Ovary (tissue), 9 donors: ENCODE data around the gene ABLIM1. TPM values are rescaled to one million over a fixed set of nuclear protein-coding genes. Genes with fewer than 3 reads are reported as not detected.

Source experiments
- DNase-seq, 5 donors: peaks; one replicate each; pipeline ENCODE4 v3.0.0-alpha.2; 2019 to 2020
- H3K27ac ChIP-seq, 2 donors: fragments of 200-600 bp; one replicate each; pipeline versions ENCODE4 v1.5.1 to v1.8.0; 2019 to 2022
- H3K27me3 ChIP-seq: fragments of 200-600 bp; one replicate; pipeline ENCODE4 v1.8.0; 2022
- H3K36me3 ChIP-seq: fragments of 200-600 bp; sonication (generic); one replicate; pipeline ENCODE4 v1.5.1; 2019
- H3K4me1 ChIP-seq: one replicate; pipeline ENCODE4 v1.8.1; 2013; ENCODE audit warnings: mild to moderate bottlenecking, moderate library complexity; ENCODE audit not compliant: insufficient read depth
- H3K4me3 ChIP-seq: fragments of 200-600 bp; sonication (generic); one replicate; pipeline ENCODE4 v1.5.1; 2017
- H3K9me3 ChIP-seq, 2 donors: fragments of 200-600 bp in 1 of 2; sonication (generic) in 1 of 2; one replicate each; pipeline versions ENCODE4 v1.5.1 to v1.8.1; 2013 to 2019; ENCODE audit warnings: mild to moderate bottlenecking in 1 of 2, moderate library complexity in 1 of 2
- EP300 ChIP-seq: sonication (generic); formaldehyde crosslinking; IDR thresholded peaks from one replicate; pipeline ENCODE4 v1.6.1; 2017; ENCODE audit warnings: antibody characterized with exemption
- POLR2A ChIP-seq: fragments of 450-650 bp; IDR thresholded peaks from one replicate; pipeline ENCODE4 v1.6.1; 2017; ENCODE audit warnings: antibody characterized with exemption, mild to moderate bottlenecking, moderate library complexity
- WGBS, 3 donors: extraction: QIAGEN DNeasy Blood & Tissue Kit in 1 of 3; methylation state at CpG; one replicate each; pipeline versions ENCODE4 v1.1.5 to v1.1.7; 2013 to 2017; 5-methylcytosine and 5-hydroxymethylcytosine counted together
- intact Hi-C, 4 donors: fragments of 100-400 bp; cut with DNase I; formaldehyde crosslinking; loops; one replicate each; pipeline versions ENCODE4 v1.11.0 to v1.15.1; 2022 to 2023
- polyA plus RNA-seq, 2 donors: library from polyadenylated mRNA; stranded (reverse); fragments of 200-250 nt in 1 of 2; fragments of 350-450 nt in 1 of 2; fragmentation: Illumina TruSeq in 1 of 2; extraction: RNeasy Lipid Tissue Mini Kit (QIAGEN cat#74804) in 1 of 2; gene quantifications; one replicate each; pipeline ENCODE4 v1.2.3, GENCODE V29; 2013 to 2014
- total RNA-seq, 7 donors: library from RNA; depleted of rRNA in 2 of 7; stranded (reverse); fragments of >200 nt in 2 of 7; fragmentation: NEBNext Ultra II Directional in 3 of 7; extraction: Animal tissue kit (Norgen Biotek cat#: 25700) in 3 of 7; gene quantifications; one replicate each; pipeline versions ENCODE4 v1.1.0 to v1.2.4, GENCODE V29; 2016 to 2023
- TF ChIP-seq, protein P1 (sequence below), 3 donors: fragments of 450-650 bp in 2 of 3; fragments of 200-600 bp in 1 of 3; IDR thresholded peaks; one replicate each; pipeline versions ENCODE4 v1.5.1 to v1.8.0; 2016 to 2022; ENCODE audit warnings: antibody characterized with exemption in 3 of 3, mild to moderate bottlenecking in 1 of 3
- donor health status: DM: no; HTN: no; CAD: no; lungs with moderate emphysema.
- donor health status: DM: no; HTN: no; CAD: no.
- donor health status: Bipolar disorder and iron deficiency.
- donor health status: DM: yes; HTN: yes; CAD: no.
- donor health status: DM: no; HTN: no; CAD: no.
- donor health status: DM: yes; HTN: yes; CAD: no.

The ABLIM1 gene
- total and polyA plus RNA-seq, 9 donors: 155 to 505 (median 283) TPM

DNA sequence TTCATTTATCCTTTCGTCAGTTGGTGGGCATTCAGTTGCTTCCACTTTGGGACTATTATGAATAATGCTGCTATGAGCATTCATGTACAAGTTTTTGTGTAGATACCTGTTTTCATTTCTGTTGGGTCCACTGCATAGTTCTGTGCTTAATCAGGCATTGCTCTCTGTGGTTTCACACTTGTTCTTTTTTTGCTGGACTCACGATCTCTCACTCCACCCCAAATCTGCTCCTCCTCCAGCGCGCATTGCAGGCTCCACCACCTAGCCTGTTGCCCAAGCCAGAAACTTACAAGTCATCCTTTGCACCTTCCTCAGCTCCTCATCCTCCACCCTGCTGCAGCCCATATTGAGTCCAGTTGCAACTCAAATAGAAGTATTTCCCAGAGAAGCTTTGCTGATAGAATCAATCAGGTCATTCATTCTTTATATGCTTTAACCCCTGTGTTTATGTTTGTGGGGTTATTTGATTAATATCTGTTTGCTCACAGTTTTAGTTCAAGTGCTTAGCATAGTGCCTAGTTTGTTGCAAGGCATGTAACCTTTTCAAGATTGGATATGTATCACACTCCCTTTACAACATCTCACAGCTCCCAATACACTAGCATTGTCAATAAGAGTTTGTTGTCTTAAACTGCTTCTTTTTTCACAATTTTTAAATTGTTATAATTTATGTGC lies 237.1 kb downstream of the ABLIM1 start:
- Histone ChIP-seq H3K4me1 (no peaks in the 10 kb centered on the region), H3K27me3 (no peaks in the 10 kb centered on the region), H3K36me3 (no peaks in the 10 kb centered on the region), H3K9me3 (no peaks in the 10 kb centered on the region), H3K27ac (no peak overlapping the region), H3K4me3 (no peak overlapping the region)
- 77 to 80% (median 78%) methylated on average over 4 of the region's 4 CpGs for WGBS, 3 donors
- intact Hi-C loops: no loop called here
- no peak for TF ChIP-seq POLR2A
- no peak for DNase-seq

DNA sequence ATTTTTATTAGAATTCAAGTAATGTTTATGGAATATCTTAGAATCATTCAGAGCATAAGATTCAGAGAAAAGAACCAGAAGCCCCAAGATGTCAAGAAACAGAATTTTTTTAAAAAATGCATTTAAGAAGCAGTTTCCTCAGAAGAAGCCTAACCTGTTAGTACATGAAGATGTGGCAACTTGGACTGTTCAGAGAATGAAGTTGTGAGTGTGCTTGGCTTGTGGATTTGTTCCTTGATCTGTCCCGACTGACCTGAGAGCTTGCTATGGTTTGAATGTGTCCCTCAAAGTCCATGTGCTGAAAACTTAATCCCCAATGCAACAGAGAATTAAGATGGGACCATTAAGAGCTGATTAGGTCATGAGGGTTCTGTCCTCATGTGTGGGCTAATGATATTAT lies 240.0 kb downstream of the ABLIM1 start:
- Histone ChIP-seq H3K27ac (no peak overlapping the region), H3K4me3 (no peak overlapping the region), H3K9me3 (no peaks in the 10 kb centered on the region), H3K27me3 (no peaks in the 10 kb centered on the region), H3K4me1 (peaks cover 3% of the 10 kb centered on the region), H3K36me3 (no peaks in the 10 kb centered on the region)
- DNase-seq: no peak
- no peak for TF ChIP-seq EP300
- TF ChIP-seq, protein P1, sequence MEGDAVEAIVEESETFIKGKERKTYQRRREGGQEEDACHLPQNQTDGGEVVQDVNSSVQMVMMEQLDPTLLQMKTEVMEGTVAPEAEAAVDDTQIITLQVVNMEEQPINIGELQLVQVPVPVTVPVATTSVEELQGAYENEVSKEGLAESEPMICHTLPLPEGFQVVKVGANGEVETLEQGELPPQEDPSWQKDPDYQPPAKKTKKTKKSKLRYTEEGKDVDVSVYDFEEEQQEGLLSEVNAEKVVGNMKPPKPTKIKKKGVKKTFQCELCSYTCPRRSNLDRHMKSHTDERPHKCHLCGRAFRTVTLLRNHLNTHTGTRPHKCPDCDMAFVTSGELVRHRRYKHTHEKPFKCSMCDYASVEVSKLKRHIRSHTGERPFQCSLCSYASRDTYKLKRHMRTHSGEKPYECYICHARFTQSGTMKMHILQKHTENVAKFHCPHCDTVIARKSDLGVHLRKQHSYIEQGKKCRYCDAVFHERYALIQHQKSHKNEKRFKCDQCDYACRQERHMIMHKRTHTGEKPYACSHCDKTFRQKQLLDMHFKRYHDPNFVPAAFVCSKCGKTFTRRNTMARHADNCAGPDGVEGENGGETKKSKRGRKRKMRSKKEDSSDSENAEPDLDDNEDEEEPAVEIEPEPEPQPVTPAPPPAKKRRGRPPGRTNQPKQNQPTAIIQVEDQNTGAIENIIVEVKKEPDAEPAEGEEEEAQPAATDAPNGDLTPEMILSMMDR (IDR thresholded peaks at IDR 0.05): no peak
- no peak for TF ChIP-seq POLR2A
- intact Hi-C loops: no loop called here
- 74 to 95% (median 90%) methylated on average over 1 of the region's 1 CpG for WGBS, 3 donors

DNA sequence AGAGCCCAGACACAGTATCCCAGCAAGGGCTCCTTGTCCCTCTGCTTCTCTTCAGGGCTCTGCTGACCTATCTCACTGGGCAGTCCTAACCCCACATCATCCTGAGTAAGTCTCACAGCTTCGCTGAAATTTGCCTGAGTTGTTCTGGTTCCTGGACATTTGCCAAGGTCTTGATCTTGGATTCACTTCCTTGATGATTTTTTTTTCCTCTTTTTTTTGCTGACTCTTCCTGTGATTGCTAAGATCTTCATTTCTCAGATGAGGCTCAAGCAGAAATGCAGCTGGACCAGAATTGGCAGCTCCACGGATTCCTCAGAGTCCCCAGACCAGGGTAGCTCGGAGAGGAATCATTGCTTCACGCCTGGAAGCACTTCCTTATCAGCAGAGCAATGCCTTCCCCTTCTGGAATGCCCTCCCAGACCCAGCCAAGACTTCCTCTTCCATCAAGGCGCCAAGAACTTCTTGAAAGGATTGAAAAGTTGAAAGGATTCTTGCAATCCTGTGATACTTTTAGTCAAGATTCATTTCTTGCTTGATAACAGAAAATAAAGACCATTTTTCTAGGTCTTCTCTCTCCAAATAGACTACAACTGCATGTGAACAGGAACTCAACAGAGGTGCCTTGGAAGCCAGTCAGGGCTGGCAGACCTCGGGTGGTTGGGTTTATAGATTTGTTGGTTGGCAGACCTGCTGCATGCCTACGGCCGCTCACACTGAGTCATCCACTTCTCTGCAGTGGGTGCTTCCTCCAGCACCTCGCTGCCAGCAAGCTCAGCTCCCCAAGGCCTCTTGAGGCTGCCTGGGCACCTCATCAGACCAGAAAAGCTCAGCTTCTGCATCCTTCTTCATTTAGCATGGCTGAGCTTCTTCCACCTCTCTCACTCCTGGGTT lies 244.9 kb downstream of the ABLIM1 start:
- H3K4me3 ChIP-seq: no peak overlapping the region
- intact Hi-C loops: no loop called here
- peaks cover 5% of the 10 kb centered on the region for H3K4me1 ChIP-seq
- H3K27ac ChIP-seq: no peak overlapping the region
- no peaks in the 10 kb centered on the region for H3K9me3 ChIP-seq
- TF ChIP-seq POLR2A (no peak), EP300 (no peak)
- TF ChIP-seq, protein P1 (IDR thresholded peaks at IDR 0.05): no peak
- no peaks in the 10 kb centered on the region for H3K36me3 ChIP-seq
- H3K27me3 ChIP-seq: no peaks in the 10 kb centered on the region
- DNase-seq: no peak
- 30 to 38% (median 35%) methylated on average over 9 of the region's 9 CpGs for WGBS, 3 donors

DNA sequence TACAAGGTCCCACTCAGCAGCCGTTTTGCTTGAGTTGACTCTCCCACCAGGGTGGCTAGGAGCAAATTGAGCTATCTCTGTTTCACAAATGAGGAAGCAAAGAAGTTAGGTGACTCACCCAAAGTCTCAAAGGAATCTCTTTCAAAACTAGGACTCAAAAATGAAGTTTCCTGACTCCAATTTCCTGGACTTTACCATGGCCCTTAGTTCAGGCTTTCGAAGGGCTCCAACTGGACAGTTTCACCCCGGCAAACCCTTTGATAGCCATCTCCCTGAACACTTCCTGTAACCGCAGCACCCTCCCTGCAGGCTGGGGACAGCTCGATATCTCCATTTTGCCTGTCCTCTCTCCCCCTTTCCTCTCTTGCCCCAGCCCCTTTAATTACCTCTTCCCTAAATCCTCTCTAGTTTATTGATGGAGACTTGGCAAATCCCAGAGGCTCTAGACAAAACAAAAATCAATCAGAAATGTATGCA lies 249.1 kb downstream of the ABLIM1 start:
- Histone ChIP-seq H3K4me3 (no peak overlapping the region), H3K27ac (no peak overlapping the region), H3K36me3 (no peaks in the 10 kb centered on the region), H3K27me3 (no peaks in the 10 kb centered on the region), H3K4me1 (peaks cover 7% of the 10 kb centered on the region), H3K9me3 (no peaks in the 10 kb centered on the region)
- intact Hi-C loops: loop anchor here in 1 of 4 donors (10.0 kb wide), 1 partner anchor 104 kb away; no protein-coding TSS in a partner anchor
- WGBS, 3 donors: 69 to 76% (median 70%) methylated on average over 5 of the region's 5 CpGs
- DNase-seq: no peak
- no peak for TF ChIP-seq EP300
- TF ChIP-seq, protein P1 (IDR thresholded peaks at IDR 0.05): no peak
- TF ChIP-seq POLR2A: no peak
